GM10266 (cell line): ENCODE results near the gene KCNAB3.

Source experiments
- DNase-seq: peaks from one replicate; pipeline ENCODE4 v3.0.0; 2012; ENCODE audit errors: extremely low spot score
- CTCF ChIP-seq: IDR thresholded peaks from 2 replicates; pipeline ENCODE4 v1.5.1; 2012; ENCODE audit warnings: mild to moderate bottlenecking, low read depth; ENCODE audit not compliant: control insufficient read depth, insufficient read depth; ENCODE audit errors: missing control alignments

The KCNAB3 gene

GRCh38 chr17:7897090-7897489 lies 32.6 kb downstream of the KCNAB3 start:
- no peak for DNase-seq
- TF ChIP-seq CTCF, result no peak

- DNase-seq, result no peak
- TF ChIP-seq CTCF, result no peak
Measured at GRCh38 chr17:7894866-7895265, 34.8 kb downstream of the KCNAB3 start.

- DNase-seq, result no peak
- TF ChIP-seq CTCF, result no peak
Measured at GRCh38 chr17:7894226-7894625, 35.4 kb downstream of the KCNAB3 start.

- no peak for TF ChIP-seq CTCF
- no peak for DNase-seq
Measured at GRCh38 chr17:7893187-7893880, 36.3 kb downstream of the KCNAB3 start.

GRCh38 chr17:7889166-7889955 lies 40.3 kb downstream of the KCNAB3 start:
- DNase-seq, result no peak
- no peak for TF ChIP-seq CTCF

GRCh38 chr17:7888184-7888920 lies 41.3 kb downstream of the KCNAB3 start, which contains the start of gene CHD3:
TSS of gene CHD3 (plus strand) at chr17:7888789. CDS start at chr17:7889001, 212 bp downstream.
- no peak for TF ChIP-seq CTCF

More at GRCh38 chr17:7888184-7888920, 41.3 kb downstream of the KCNAB3 start, which contains the start of gene CHD3:
- no peak for DNase-seq
